IPS-18c (cell line): ENCODE results near the gene EFEMP1.
"Not testable (repeated sequence)": the region's sequence is repeated elsewhere in the genome, so short reads cannot be mapped to it uniquely, and the experiment has no call there.

ENCODE experiments used
- H3K4me3 ChIP-seq: 2 replicates; pipeline ENCODE4 v1.7.0; 2013; ENCODE audit warnings: low read depth, mild to moderate bottlenecking, low read length, moderate library complexity; ENCODE audit not compliant: insufficient read depth
- H3K9me3 ChIP-seq: one replicate; pipeline ENCODE4 v1.6.1; 2013; ENCODE audit warnings: mild to moderate bottlenecking, low read length, moderate library complexity; ENCODE audit not compliant: control insufficient read depth, insufficient read depth

The EFEMP1 gene

DNA sequence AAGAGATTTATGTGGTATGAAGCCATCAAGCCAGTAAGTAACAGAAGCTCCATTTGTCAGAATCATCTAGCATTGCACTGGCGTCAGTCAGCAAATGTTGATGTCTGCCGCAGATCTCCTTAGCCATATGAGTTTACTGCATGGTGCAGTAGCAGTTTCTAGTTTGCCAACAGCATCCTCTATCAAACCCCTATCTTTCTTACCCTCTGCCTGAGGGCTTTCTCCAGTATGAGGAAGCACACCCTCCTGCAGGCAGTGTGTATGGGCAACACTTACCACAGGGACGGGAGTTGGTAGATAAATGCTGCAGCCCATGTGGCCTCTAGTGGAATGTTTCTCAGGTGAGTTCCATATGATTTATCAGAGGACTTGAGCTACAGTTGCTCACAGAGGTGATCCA, 63.7 kb downstream of the EFEMP1 start:
- Histone ChIP-seq H3K9me3 (no peaks in the 10 kb centered on the region), H3K4me3 (no peak overlapping the region)

DNA sequence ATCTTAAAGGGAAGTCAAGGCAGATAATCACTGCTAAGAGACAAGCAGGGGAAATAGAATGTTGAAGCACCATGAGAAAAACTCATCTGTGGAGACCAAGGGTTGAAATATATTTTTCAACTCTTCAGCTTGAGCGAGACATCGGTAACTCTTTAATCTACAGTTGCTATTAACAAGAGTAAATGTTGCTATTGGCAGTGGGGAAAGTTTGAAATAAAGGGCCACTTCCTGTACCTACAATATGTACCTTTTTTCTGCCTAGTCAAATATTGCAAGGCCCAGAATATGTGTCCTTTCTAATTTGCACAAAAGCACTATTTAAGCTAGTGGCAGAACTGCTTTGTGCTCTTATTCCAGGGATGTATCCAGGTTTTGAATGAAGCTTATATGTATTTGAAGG, 65.8 kb downstream of the EFEMP1 start:
- Histone ChIP-seq H3K9me3 (no peaks in the 10 kb centered on the region), H3K4me3 (no peak overlapping the region)

DNA sequence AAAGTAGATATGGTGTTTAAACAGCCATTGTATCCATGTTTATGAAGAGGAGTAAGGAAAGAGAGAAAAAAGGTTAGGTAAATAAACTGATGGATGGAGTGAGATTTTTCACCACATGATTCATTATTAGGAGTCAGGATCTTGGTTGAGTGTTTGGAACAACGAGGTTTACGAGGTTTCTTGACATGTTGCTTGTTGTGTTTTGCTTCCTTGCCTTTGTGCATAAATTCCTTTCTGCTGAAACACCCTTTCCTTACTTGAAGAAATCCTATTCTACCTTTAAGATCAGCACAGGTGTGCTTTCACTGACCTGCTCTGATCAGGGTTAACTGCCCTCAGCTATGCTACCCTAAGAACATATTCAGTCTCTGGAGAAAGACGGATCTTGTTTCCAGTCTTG, 66.6 kb downstream of the EFEMP1 start:
- Histone ChIP-seq H3K9me3 (no peaks in the 10 kb centered on the region), H3K4me3 (no peak overlapping the region)

DNA sequence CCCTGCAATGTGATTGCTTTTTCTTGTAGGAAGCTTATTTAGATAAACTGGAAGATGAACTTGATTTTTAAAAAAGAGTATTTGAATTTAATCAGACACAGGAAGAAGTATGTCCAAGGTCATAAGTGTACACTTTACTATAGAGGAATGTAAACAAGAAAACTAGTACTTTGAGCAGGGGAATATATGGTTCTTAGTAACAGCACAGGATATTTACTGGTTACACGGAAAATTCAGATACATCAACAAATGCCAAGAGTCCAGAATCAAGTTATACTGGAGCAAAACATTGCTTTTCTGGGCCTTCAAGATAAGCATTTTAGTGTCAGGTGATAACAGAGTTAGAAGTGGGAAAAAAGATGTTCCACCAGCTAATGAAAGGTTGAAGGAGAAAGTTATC, 75.5 kb downstream of the EFEMP1 start:
- H3K9me3 ChIP-seq: no peaks in the 10 kb centered on the region
- no peak overlapping the region for H3K4me3 ChIP-seq

DNA sequence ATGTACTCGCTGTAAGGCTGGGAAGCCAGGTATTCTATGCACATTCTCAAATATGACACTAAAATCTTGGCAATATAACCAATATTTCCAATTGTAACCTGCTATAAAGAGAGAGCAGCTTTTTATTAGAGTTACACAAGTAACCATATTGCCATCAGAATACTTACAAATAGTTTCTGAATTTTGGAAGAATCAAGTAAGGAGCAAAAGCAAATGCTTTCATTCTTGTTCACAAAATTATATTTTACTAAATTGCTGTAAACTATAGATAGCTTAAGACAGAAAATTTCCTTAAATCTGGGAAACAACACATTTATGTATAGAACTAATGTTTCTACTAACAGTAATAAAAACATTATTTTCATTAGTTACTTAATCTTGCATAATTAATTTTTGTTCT, 77.2 kb downstream of the EFEMP1 start:
- H3K4me3 ChIP-seq: no peak overlapping the region
- no peaks in the 10 kb centered on the region for H3K9me3 ChIP-seq

DNA sequence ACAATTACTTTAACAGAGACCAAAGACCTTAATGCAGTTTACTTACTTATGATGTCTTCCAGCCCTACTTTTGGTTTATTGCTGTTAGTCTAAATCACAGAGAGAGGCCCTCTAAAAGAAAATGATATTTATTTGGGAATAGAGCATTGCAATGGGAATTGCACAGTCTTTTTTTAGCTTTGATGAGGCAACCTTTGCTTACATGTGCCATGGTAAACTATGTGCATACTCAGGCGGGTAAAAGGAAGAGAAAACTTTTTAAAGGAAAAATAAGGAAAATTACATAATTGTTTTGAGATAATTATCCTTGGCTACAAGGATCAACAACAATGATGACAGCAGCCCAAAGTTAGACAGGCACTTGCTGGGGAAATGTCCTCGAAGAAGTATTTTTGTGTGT, 78.6 kb downstream of the EFEMP1 start:
- Histone ChIP-seq H3K4me3 (no peak overlapping the region), H3K9me3 (no peaks in the 10 kb centered on the region)

DNA sequence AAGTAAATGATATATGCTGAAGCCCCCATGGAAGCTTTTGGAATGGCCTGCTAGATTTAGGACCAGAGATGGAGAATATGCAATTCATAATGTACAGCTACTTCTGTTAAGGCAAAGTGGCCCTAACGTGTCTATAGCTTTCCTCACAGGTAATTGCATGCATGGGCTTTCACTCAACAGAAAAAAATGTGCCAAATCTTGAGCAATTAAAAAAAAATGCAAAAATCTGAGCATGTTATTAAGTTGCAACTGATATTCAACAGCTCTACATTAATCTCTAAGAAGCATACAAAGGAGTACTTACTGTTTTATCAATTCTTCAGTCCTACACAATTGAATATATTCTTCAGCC, 79.6 kb downstream of the EFEMP1 start:
- H3K4me3 ChIP-seq: no peak overlapping the region

DNA sequence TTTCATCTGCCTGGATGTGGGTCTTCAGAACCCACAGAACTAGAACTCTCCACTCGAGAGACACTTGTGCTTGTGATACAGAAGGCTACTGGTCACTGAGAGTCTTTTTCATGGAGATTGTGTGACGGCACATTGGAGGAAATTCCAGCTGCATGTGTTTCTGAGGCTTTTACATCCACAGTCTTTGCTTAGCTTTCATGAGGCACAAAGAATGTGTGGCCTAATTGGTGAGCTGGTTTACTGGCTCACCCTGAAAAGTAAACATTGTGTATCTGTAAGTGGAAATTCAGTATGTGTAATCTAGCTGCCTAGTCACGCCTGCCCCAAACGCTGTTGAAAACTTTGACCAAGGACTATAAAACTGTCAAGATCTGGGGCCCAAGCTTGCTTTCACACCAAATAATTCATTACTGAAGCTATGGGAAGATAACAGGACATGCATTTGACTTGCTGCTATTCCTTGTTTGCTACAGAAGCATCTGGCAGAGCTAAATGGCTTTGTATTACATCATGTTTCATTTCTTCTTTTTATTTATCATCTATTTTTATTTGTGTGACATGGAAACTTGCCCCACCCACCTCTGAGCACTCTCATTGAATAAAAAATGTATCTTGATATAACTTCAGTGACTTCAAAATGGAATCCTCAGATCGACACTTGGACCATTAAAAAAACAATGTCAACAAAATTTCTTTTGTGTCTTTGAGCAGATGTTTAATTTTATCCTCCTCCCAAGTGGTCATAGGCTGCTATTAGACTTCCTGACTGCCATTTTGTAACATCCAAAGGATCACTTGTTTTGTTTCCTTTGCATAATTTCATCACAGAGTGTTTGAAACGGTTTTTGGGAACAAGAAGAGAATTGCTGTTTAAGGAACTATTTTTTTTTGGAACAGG, 80.2 kb downstream of the EFEMP1 start:
- Histone ChIP-seq H3K9me3 (no peaks in the 10 kb centered on the region), H3K4me3 (no peak overlapping the region)

More for the DNA sequence above, 79.6 kb downstream of the EFEMP1 start:
- no peaks in the 10 kb centered on the region for H3K9me3 ChIP-seq

DNA sequence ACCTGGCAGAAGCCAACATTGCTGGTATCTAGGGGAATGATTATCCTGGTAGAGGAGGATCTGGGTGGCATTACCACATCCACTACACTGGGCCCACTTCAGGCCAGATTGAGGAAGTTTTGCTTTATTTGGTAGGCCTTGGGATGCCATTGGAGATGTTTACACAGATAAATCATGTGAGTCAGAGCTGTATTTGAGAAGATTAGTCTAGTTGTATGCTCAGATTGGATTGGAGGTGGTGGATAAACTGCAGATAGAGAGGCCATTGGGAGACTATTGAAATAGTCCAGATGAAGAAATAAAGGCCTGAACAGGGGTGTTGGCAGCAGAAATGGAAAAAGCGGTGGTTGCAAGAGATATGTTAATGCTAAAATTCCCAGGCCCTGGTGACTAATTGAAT, 81.5 kb downstream of the EFEMP1 start:
- no peak overlapping the region for H3K4me3 ChIP-seq
- no peaks in the 10 kb centered on the region for H3K9me3 ChIP-seq

DNA sequence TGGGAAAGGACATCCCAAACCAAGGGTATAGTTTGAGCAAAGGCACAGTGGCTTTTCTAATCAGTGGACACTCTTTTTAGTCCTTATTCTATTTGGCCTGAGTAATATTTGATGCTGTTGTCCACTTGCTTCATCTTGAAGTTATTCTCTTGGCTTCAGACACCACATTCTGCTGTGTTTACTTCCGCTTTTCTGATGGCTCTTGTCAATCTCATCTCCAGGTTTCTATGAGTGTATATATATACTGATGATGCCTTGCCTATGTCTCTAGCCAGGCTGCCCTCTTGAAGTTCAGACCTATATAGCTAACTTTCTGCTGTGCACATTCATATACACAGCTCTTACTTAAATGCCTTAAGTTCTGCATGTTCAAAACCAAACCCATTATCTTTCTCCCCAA, 83.1 kb downstream of the EFEMP1 start:
- Histone ChIP-seq H3K9me3 (no peaks in the 10 kb centered on the region), H3K4me3 (no peak overlapping the region)

DNA sequence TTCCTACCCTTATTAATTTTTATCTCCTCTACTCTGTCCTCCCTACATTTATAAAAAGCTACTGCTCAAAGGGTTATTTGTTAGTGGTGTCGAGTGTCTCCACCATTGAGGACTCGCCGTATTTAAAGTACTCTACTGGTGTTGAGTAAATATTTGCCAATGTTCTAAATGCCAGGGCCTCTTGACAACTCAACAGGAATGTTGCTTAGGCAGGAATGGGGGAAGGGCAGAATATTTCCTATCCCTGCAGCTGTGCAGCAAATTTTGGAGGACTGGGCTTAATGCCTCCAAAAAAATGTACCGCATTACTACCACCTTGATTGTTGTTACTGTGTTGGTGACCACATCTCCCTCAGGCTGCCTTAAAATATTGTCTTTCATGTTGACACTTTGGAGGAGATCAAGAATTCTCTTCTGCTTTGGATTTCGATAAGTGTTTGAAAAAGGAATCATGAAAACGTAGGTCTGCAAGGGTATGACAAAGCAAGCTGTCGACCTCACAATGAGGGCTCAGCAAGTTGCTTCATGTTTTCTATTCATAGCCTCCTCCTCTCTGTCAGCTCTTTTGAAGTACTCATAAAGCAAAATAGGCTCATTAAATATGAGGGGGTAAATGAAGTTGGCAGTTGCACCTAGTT, 84.3 kb downstream of the EFEMP1 start:
- Histone ChIP-seq H3K4me3 (no peak overlapping the region), H3K9me3 (no peaks in the 10 kb centered on the region)

DNA sequence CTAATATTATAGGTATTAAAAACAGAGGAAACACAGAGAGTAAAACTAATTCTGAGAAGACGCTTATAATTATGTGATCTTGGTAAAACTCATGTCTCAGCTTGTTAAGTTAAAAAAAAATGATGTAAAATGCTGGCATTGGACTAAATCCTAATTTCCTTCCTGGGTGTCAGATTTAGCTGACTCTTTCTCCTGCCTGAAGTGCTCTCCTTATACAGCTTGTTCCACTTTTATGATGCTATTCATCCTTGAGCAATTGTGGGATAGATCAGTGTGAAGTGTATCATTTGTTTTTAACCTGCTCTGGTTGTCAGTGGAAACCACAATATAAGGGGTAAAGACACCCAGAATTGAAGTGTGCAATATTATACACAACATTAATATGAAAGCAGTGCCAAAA, 84.9 kb downstream of the EFEMP1 start:
- Histone ChIP-seq H3K9me3 (no peaks in the 10 kb centered on the region), H3K4me3 (no peak overlapping the region)

DNA sequence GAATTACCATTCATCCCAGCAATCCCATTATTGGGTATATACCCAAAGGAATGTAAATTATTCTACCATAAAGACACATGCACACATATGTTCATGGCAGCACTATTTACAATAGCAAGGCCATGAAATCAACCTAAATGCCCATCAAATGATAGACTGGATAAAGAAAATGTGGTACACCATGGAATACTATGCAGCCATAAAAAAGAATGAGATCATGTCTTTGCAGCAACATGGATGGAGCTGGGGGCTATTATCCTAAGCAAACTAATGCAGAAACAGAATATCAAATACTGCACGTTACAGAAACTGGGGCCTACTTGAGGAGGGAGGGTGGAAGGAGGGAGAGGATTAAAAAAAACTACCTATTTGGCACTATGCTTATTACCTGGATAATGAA, 85.5 kb downstream of the EFEMP1 start:
- H3K4me3 ChIP-seq, H3K9me3 ChIP-seq: not testable (repeated sequence)

DNA sequence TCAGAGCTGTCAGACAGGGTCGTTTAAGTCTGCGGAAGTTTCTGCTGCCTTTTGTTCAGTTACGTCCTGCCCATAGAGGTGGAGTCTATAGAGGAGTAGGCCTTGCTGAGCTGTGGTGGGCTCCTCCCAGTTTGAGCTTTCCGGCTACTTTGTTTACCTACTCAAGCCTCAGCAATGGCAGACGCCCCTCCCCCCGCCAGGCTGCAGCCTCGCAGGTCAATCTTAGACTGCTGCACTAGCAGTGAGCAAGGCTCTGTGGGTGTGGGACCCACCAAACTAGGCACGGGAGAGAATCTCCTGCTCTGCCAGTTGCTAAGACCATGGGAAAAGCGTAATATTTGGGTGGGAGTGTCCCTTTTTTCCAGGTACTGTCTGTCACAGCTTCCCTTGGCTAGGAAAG, 86.5 kb downstream of the EFEMP1 start:
- H3K4me3 ChIP-seq: no peak overlapping the region

DNA sequence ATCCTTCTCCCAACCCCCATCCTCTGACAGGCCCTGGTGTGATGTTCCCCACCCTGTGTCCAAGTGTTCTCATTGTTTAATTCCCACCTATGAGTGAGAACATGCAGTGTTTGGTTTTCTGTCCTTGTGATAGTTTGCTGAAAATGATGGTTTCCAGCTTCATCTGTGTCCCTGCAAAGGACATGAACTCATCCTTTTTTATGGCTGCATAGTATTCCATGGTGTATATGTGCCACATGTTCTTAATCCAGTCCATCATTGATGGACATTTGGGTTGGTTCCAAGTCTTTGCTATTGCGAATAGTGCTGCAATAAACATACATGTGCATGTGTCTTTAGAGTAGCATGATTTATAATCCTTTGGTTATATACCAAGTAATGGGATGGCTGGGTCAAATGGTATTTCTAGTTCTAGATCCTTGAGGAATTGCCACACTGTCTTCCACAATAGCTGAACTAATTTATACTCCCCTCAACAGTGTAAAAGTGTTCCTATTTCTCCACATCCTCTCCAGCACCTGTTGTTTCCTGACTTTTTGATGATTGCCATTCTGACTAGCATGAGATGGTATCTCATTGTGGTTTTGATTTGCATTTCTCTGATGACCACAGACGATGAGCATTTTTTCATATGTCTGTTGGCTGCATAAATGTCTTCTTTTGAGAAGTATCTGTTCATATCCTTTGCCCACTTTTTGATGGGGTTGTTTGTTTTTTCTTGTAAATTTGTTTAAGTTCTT, 91.7 kb downstream of the EFEMP1 start:
- H3K9me3 ChIP-seq, H3K4me3 ChIP-seq: not testable (repeated sequence)

More for the DNA sequence above, 86.5 kb downstream of the EFEMP1 start:
- H3K9me3 ChIP-seq: no peaks in the 10 kb centered on the region

DNA sequence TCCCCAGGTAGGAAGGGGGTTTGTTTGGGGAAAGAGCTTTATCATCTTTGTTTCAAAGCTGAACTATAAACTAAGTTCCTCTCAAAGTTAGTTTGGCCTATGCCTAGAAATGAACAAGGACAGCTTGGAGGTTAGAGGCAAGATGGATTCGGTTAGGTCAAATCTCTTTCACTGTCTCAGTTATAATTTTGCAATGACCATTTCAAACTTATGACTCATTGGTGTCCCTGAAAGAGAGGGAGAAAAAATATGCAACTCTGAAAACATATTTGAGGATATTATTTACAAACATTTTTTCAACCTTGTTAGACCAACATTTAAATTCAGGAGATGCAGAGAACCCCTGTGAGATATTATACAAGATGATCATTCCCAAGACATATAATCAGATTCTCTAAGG, 95.7 kb downstream of the EFEMP1 start:
- Histone ChIP-seq H3K4me3 (no peak overlapping the region), H3K9me3 (no peaks in the 10 kb centered on the region)

DNA sequence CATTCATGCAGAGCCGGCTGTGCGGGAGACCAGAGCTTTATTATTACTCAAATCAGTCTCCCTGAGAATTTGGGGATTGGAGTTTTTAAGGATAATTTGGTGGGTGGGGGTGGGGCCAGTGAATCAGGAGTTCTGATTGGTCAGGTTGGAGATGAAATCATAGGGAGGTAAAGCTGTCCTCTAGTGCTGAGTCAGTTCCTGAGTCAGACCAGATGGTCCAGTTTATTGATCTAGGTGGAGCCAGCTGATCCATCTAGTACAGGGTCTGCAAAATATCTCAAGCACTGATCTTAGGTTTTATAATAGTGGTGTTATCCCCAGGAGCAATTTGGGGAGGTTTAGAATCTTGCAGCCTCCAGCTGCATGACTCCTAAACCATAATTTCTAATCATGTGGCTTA, 96.2 kb downstream of the EFEMP1 start:
- not testable (repeated sequence) for H3K9me3 ChIP-seq, H3K4me3 ChIP-seq

DNA sequence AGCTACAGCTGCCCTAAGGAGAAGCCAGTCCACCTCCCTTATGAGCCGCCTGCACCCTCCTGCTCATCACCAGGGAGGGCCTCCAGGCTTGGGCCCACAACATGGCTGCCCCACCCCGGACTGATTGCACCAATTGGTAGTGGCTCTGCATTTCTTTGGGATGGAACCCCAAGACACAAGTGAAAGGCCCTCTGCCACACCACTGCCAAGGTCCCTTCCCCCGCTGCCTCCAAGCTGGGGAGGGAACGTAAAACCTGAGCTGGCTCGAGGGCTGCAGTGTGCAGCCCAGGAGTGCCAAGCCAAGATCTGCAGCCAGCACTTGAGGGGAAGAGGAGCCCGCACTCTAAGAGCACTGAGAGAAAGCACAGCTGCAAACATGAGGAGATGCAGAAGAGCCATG, 97.3 kb downstream of the EFEMP1 start:
- Histone ChIP-seq H3K9me3 (no peaks in the 10 kb centered on the region), H3K4me3 (no peak overlapping the region)
